ENCODE measurements around the gene DIP2A.

DNA sequence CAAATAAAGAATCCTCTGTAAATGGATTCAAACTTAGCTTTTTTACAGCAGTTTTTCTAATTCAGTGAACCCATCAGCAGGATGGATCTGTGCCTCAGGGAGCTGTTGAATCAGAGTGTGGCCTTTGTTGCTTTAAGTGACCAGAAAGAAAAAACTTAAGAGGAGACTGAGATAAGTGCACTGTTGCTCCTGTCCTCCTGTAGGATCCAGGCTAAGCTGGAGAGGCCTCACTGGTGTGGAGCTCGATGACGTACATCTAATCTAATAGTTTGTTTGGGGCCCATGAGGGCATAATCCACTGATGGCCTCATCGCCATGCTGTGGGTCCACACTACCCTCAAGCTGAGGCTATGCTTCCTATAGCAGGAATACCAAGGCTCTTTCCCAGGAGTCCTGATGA lies 10.6 kb downstream of the DIP2A start:
- TF ChIP-seq, protein P1, sequence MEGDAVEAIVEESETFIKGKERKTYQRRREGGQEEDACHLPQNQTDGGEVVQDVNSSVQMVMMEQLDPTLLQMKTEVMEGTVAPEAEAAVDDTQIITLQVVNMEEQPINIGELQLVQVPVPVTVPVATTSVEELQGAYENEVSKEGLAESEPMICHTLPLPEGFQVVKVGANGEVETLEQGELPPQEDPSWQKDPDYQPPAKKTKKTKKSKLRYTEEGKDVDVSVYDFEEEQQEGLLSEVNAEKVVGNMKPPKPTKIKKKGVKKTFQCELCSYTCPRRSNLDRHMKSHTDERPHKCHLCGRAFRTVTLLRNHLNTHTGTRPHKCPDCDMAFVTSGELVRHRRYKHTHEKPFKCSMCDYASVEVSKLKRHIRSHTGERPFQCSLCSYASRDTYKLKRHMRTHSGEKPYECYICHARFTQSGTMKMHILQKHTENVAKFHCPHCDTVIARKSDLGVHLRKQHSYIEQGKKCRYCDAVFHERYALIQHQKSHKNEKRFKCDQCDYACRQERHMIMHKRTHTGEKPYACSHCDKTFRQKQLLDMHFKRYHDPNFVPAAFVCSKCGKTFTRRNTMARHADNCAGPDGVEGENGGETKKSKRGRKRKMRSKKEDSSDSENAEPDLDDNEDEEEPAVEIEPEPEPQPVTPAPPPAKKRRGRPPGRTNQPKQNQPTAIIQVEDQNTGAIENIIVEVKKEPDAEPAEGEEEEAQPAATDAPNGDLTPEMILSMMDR (conservative IDR thresholded peaks at IDR 0.05) = no peak
- no peak for TF ChIP-seq ZFX (IDR thresholded peaks at IDR 0.05)

All from C4-2B (cell line).